LHCN-M2 (cell line): ENCODE data around the gene TBC1D32. TPM values are rescaled to one million over a fixed set of nuclear protein-coding genes. Genes with fewer than 3 reads are reported as not detected.
A peak's percentile ranks its signal among the peaks of the same experiment; 100 is the strongest.
"Not testable (repeated sequence)": the region's sequence is repeated elsewhere in the genome, so short reads cannot be mapped to it uniquely, and the experiment has no call there.

ENCODE experiments used
- DNase-seq: peaks from one replicate; pipeline ENCODE4 v3.0.0-alpha.2; 2012; ENCODE audit warnings: low read depth
- total RNA-seq: library from RNA; depleted of rRNA; stranded (reverse); fragments of >200 nt; gene quantifications from 2 replicates; pipeline ENCODE4 v1.2.3, GENCODE V29; 2014

TBC1D32 gene
- total RNA-seq, 1 experiment from 2014 or later = 10.0 TPM

- no peak for DNase-seq
These were observed 110.3 kb downstream of the TBC1D32 start for GRCh38 chr6:121223930-121224329.

- no peak for DNase-seq
These were observed 111.1 kb downstream of the TBC1D32 start for GRCh38 chr6:121223212-121223611.

DNA sequence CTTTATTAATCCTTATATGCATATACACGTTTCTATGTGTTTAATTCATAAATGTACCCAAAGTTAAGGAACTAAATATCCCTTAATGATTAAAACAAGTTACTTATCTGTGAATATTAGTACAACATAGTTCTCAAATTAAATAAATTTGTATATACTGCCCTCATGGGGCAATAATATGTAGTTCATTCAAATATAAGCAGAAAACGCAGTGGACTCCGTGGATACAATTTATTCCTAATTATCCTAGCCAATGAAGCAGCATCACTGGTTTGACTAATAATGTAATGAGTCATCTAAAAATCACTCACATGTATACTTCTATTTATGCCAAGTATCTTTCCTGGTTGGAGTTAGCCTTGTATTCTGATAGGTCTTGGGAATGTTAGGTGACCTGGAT, 111.6 kb downstream of the TBC1D32 start:
- DNase-seq = peak; percentile 70

DNA sequence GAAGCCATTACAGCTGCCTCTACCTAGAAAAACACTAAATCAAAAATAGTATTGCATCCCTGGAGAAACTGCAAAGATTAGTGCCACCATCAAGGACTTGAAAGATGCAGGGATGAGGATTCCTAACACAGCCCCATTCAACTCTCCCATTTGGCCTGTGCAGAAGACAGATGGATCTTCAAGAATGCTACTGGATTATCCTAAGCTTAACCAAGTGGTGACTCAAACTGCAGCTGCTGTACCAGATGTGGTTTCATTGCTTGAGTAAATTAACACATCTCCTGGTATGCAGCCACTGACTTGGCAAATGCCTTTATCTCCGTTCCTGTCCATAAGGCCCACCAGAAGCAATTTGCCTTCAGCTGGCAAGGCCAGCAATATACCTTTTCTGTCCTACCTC, 117.4 kb downstream of the TBC1D32 start:
- DNase-seq = peak; percentile 93

DNA sequence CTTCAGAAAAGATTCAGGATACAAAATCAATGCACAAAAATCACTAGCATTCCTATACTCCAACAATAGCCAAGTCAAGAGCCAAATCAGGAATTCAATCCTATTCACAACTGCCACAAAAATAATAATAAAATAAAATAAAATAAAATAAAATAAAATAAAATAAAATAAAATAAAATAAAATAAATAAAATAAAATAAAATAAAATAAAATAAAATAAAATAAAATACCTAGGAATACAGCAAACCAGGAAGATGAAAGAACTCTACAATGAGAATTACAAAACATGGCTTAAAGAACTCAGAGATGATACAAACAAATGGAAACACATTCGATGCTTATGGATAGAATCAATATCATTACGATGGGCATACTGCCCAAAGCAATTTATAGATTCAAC, 120.9 kb downstream of the TBC1D32 start:
- DNase-seq = not testable (repeated sequence)

GRCh38 chr6:121210943-121211342, 123.3 kb downstream of the TBC1D32 start:
- DNase-seq = no peak

GRCh38 chr6:121205569-121205968, 128.7 kb downstream of the TBC1D32 start:
- no peak for DNase-seq

DNA sequence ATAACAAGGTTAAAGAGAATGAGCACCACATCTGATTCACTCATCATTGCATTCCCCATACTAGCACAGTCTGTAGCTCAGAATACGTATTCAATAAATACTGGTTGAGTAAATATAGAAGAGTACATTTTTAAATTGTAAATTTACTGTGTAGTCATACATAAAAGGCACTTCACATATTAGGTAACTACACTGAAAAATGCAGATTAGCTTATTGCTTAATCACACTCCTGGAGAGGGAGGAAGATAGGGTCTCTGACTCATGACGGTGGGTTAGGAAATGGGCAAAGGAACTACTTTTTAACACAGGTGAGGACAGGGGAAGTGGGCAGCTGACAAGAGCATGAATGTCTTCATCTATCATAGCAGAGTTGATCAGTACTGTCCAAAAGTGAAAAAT, 133.2 kb downstream of the TBC1D32 start:
- DNase-seq = peak; percentile 7

GRCh38 chr6:121196042-121196441, 138.2 kb downstream of the TBC1D32 start:
- DNase-seq = not testable (repeated sequence)

GRCh38 chr6:121190122-121190521, 144.2 kb downstream of the TBC1D32 start:
- DNase-seq = no peak

DNA sequence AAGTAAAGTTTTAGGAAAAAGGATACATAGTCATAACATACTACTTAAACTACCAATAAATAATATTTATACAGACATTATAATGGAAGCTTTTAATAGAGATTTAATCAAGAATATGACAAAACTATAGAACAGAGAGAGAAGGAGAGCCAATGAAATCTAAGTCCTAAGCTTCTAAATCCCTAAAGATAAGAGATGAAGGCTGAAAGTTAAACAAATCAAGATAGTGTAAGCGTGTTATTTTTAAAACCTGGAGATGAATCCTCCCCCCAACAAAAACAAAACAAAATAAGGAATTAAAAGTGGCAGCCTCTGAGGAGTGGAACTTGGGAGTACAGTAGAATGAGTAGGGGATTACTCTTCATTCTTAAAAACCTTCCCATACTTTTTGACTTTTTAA, 145.9 kb downstream of the TBC1D32 start:
- DNase-seq = no peak

- no peak for DNase-seq
These were observed 146.5 kb downstream of the TBC1D32 start for GRCh38 chr6:121187833-121188200.

DNA sequence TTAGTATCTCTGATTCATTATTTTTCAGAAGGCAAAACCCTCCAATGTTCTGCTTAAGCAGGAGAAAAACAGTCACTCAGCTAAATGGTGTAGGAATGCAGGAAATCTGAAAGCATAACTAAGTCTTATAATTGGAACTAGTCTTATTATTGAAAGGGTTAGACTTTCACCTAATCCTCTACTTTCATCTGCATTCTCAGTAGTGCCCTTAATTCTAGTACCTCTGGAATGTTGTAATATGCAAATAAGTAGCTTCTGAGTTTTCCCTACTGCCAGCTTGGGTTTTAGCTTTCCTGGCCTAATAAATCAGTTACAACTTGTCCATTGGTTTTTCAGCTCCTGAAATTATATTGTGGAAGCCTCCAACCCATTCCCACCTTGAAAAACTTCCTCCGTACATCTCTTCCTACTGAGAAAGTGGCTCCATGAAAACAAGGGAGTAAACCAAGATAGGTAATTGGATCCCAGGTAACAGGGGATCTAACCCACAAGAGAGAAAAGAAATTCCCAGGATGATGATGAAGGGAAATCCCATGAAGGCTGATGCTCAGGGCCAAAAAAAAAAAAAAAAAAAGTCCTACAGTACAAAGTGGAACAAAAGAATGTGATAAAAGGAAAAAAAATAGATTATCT, 147.0 kb downstream of the TBC1D32 start:
- DNase-seq = no peak

- no peak for DNase-seq
These were observed 150.5 kb downstream of the TBC1D32 start for GRCh38 chr6:121183742-121184141.

DNA sequence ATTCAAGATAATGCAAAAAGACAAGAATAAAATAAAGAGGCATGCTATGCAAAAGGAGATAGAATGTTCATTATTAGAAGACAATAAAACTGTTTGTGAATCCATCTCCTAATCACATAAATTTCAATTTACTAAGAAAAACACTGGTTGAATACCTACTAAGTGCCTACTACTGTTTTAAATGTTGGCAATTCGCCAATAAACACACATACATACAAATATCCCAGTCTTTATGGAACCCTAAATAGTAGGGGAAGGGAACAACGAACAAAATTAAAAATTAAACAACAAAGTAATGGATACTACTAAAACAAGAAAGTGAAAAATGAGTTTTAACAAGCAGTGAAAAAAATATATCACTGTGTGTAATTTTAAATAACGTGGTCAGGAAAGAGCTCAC, 158.5 kb downstream of the TBC1D32 start:
- DNase-seq = no peak

DNA sequence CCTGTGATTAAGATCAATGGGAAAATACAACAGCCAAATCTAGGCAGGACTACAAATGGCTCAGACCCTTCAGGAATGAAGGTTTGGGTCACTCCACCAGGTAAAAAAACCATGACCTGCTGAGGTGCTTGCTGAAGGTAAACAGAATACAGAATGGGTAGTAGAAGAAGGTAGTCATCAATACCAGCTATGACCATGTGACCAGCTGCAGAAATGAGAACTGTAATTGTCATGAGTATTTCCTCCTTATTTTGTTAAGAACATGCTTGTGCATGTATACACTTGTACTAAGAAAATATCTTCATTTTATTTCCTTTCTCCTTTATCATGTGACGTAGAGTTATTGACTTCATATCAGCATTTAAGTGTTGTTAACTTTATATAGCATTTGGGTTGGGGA, 161.8 kb downstream of the TBC1D32 start:
- not testable (repeated sequence) for DNase-seq

DNA sequence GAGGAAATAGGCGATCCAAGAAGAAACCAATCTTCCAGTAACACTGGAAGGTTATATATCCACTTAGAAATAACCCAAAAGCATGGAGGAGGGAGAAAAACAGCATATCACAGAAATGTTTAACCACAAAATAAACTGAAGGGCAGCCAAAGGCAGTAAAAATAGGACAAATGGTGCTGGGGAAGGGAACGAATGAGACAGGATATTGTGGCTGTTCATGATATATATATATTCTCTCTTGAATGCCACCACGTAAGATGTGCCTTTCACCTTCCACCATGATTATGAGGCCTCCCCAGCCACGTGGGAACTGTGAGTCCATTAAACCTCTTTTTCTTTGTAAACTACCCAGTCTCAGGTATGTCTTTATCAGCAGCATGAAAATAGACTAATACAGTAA, 162.4 kb downstream of the TBC1D32 start:
- no peak for DNase-seq

GRCh38 chr6:121161886-121162285, 172.4 kb downstream of the TBC1D32 start:
- no peak for DNase-seq

- DNase-seq = no peak
These were observed 174.0 kb downstream of the TBC1D32 start for GRCh38 chr6:121160276-121160675.

DNA sequence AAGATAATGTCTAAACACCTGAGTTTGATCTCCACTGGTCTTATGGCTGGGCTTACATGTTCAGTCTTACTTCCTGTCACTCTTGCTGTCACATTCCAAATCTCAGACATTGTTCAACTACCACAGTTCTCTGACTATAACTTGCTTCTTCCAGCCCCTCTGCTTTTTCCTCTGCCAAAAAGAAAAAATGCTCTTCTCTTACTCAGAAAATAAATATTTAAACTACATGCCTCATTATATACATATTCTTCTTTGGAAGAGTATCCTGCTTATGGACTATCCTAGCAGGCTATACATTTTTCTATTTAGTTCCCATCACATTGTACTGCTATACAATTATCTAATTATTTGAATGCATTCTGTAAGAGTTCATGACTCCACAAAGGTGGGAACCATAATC, 175.4 kb downstream of the TBC1D32 start:
- DNase-seq = no peak

GRCh38 chr6:121158438-121158837, 175.8 kb downstream of the TBC1D32 start:
- DNase-seq = no peak

DNA sequence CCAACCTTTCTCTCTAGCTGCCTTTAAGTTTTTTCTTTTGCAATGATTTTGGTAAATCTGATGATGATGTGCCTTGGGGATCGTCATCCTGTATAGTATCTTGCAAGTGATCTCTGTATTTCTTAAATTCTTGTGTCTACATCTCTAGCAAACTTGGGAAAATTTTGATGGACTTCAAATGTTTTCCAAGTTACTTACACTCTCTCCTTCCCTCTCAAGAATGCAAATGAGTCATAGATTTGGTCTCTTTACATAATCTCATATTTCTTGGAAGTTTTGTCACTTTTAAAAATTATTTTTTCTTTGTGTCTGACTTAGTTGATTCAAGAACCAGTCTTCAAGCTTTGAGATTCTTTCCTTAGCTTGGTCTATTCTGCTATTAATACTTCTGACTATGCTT, 176.4 kb downstream of the TBC1D32 start:
- DNase-seq = peak; percentile 39

DNA sequence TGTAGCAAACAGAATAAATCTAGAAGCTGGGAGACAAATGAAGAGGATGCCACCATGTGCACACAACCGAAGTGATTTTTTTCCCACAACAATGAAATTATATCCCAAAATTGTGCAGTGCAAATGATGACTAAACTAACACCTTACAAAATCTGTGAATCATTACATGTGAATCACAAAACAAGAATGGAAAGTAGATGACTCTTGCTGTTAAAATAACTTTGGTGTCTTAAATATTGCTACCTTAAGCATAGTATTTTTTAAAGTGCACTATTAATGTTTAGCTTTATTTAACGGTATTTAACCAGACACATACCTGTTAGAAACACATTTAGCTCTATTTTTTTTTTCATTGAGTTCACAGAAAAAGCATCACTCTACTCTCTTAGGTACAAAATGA, 190.8 kb downstream of the TBC1D32 start:
- DNase-seq = peak; percentile 64

GRCh38 chr6:121142093-121142492, 192.2 kb downstream of the TBC1D32 start:
- DNase-seq = peak; percentile 26
